Gastrocnemius medialis (tissue), 4 donors: ENCODE measurements around the gene TMEM269.

Experiments
- POLR2A ChIP-seq, 2 donors: fragments of 450-650 bp; IDR thresholded peaks; one replicate each; pipeline ENCODE4 v1.6.1; 2017; ENCODE audit warnings: antibody characterized with exemption in 2 of 2, mild to moderate bottlenecking in 2 of 2, moderate library complexity in 2 of 2
- TF ChIP-seq, protein P1 (sequence below), 5 experiments: fragments of 450-650 bp in 3 of 5; fragments of 200-600 bp in 2 of 5; sonication (generic) in 2 of 5; IDR thresholded peaks in 4 of 5; conservative IDR thresholded peaks in 1 of 5; 1 replicate in 4 of 5; 2 replicates in 1 of 5; pipeline ENCODE4 v1.5.1; 2016 to 2019; ENCODE audit warnings: antibody characterized with exemption in 5 of 5, mild to moderate bottlenecking in 3 of 5, moderate library complexity in 3 of 5

DNA sequence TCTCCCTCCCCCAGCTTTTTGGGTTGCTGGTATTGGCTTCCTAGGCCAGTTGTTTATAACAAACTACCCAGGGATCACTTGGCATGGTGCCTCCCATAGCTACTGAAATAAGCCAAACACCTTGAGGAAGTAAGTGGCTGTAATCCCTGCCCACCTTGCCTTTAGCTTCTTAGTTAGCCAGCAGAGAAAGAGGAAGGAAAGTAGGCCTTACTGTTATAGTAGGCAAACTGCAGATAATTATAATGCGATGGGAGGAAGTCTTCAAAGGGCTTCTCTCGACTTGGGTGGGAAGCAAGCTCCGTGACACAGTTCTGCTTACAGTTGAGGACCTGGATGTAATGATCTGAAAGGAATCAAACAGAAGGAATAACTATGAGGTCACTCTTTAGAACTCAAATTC is 26.1 kb upstream of the TMEM269 start:
- TF ChIP-seq, protein P1, sequence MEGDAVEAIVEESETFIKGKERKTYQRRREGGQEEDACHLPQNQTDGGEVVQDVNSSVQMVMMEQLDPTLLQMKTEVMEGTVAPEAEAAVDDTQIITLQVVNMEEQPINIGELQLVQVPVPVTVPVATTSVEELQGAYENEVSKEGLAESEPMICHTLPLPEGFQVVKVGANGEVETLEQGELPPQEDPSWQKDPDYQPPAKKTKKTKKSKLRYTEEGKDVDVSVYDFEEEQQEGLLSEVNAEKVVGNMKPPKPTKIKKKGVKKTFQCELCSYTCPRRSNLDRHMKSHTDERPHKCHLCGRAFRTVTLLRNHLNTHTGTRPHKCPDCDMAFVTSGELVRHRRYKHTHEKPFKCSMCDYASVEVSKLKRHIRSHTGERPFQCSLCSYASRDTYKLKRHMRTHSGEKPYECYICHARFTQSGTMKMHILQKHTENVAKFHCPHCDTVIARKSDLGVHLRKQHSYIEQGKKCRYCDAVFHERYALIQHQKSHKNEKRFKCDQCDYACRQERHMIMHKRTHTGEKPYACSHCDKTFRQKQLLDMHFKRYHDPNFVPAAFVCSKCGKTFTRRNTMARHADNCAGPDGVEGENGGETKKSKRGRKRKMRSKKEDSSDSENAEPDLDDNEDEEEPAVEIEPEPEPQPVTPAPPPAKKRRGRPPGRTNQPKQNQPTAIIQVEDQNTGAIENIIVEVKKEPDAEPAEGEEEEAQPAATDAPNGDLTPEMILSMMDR (IDR thresholded peaks at IDR 0.05 in 4 of 5, conservative IDR thresholded peaks at IDR 0.05 in 1 of 5), result no peak
- TF ChIP-seq POLR2A (IDR thresholded peaks at IDR 0.05), result no peak
